GM21619 (cell line): ENCODE results near the gene HYAL1.
A peak's percentile ranks its signal among the peaks of the same experiment; 100 is the strongest.
"Not testable (repeated sequence)": the region's sequence is repeated elsewhere in the genome, so short reads cannot be mapped to it uniquely, and the experiment has no call there.

ENCODE experiments used
- ATAC-seq: cut with Tn5 transposase; IDR thresholded peaks from one replicate; pipeline ENCODE4 v1.9.1; 2021; ENCODE audit not compliant: unreplicated experiment

Gene HYAL1

GRCh38 chr3:50263478-50264382, 39.6 kb downstream of the HYAL1 start:
- no peak for ATAC-seq

- no peak for ATAC-seq
Measured at GRCh38 chr3:50262778-50263177, 40.6 kb downstream of the HYAL1 start.

DNA sequence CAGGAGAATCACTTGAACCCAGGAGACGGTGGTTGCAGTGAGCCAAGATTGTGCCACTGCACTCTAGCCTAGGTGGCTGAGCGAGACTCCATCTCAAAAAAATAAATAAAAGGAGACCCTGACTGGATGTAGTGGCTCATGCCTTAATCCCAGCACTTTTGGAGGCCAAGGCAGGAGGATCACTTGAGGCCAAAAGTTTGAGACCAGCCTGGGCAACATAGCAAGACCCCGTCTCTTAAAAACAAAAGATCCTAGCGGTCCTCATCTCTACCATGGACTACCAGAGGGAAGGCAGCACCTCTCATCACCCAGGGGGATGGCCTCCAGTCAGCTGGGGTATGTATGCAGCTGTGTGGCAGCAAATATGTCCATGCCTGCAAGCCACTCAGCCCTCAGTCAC, 41.2 kb downstream of the HYAL1 start:
- not testable (repeated sequence) for ATAC-seq

- no peak for ATAC-seq
Measured at GRCh38 chr3:50261505-50261904, 41.9 kb downstream of the HYAL1 start.

DNA sequence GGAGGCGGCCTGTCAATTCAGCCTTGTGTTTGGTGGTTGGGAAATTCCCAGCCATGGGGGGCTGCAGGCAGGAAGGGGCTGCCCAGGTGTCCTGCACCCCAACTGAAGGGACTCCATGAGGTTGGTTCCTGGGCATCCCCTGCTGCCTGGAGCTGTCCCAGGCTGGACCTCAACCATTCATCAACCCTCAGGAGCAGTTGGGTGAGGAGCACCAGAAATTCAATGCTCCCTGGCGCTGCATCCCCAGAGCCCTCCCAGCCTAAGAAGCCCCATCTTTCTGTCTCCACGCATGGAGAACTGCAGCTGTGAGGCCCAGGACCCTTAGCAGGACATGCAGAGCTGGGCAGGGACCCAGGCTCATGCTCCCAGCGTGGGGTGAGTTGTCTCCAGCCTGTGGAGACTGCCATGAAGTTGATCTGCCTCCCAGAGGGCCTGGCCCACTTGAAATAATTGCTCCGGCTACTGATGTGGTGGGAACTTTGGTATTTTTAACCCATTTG, 42.4 kb downstream of the HYAL1 start:
- ATAC-seq: no peak

DNA sequence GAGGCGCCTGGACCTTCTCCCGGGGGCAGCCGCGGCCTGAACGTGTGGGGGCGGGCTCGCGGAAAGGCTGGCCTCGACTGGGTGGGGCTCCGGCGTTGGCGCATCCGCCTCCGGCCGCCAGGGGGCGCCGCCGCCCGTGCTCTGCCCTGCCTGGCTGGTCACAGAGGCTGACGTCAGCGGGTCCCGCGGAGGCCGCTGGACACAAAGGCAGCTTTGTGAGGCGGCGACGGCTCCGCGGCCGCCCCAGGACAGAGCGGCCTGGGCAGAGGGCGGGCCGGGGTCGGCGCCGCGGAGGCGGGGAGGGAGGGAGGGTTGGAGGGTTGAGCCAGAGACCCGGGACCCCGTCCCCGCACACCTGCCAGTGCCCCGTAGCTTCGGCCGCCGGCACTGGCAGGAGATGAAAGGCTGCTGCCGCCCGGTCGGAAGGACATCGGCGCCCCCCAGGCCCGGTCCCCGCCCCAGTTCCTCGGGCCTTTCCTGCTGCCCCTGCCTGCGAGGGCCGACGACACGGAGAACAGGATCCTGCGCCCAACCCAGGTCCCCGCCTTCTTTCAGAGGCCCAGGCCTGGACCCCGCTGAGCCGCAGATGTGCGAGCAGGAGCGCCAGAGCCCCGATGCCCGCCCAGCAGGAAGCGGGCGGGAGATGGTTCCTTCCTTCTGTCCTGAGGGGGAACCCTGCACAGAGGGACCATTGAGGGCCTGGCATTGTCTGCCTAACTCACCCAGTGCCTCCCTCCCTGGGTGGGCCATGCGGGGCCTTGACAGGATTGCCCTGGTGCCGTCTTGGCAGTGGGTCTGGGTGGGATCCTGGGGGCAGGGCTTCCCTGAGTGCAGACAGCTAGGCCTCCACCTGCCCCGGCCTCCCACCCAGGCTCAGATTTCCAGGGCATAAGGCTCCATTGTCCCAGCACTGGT, 43.1 kb downstream of the HYAL1 start:
- ATAC-seq: peak; percentile 77

- peak; percentile 8 for ATAC-seq
Measured at GRCh38 chr3:50259432-50260026, 43.8 kb downstream of the HYAL1 start.

DNA sequence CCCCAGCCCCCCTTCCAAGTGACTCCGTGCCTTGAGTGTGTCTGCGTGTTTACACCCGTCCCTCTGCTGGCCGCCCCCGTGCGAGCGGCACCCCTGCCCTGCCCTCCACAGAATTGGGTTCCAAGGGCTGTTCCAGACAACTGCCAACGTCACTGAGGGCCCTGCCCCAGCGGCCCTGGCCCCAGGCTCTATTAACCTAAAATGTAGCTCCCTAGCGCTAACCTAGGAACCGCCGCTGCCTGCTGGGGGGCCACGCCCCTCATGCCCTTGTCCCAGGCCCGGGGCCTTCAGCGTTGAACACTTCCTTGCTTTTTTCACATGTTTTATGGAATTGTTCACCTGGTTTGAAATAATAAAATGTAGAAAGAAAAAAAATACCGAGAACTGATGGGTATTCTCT, 44.4 kb downstream of the HYAL1 start:
- no peak for ATAC-seq

DNA sequence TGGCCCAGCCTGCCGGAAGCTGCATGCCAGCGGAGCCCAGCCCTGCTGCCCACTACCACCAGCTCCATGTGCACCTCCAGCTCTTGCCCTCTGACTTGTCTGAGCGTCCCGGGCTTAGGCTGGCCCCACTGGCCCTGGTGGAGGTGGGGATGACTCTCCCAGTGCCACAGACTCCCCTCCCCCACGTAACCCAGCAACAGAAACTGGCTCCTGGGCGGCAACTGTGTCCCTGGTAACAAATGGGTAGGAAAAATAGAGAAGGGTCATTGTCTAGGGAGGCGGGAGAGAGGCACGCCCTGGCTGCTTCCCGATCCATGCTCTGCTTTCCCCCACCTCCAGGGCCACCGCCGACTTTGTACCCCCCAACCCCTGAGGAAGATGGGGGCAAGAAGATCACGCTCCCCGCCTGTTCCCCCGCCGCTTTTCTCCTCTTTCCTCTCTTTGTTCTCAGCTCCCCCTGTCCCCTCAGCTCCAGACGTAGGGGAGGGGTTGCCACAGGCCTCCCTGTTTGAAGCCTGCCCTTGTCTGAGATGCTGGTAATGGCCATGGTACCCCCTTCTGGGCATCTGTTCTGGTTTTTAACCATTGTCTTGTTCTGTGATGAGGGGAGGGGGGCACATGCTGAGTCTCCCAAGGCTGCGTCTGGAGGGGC, 45.2 kb downstream of the HYAL1 start:
- ATAC-seq: no peak

DNA sequence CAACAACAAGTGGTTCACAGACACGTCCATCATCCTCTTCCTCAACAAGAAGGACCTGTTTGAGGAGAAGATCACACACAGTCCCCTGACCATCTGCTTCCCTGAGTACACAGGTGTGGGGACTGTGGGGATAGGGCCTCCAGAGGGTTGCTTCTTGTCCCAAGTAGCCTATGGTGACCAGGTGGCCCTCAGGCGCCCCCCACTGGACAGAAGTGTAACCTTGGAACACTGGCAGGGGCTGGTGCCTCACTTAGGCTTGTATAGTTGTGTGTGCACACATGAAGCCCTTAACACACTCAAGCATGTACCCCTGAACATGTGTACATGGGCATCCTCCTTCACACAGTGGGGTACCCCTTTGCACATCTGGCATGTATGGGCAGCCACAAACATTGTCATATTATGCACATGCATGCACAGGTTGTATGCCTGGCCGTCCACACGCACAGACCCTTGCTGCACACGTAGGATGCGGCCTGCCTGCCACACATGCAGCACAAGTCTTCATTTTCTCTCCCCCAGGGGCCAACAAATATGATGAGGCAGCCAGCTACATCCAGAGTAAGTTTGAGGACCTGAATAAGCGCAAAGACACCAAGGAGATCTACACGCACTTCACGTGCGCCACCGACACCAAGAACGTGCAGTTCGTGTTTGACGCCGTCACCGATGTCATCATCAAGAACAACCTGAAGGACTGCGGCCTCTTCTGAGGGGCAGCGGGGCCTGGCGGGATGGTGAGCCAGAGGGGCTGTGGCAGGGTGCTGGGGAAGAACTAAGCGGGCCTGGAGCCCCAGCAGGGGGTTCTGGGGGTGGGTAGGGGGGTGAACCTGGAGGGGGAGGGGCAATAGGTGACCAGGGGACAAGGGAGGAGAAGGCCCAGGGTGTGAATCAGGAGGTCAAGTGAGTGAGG, 46.1 kb downstream of the HYAL1 start:
- no peak for ATAC-seq

- no peak for ATAC-seq
Measured at GRCh38 chr3:50255251-50255615, 48.1 kb downstream of the HYAL1 start.

DNA sequence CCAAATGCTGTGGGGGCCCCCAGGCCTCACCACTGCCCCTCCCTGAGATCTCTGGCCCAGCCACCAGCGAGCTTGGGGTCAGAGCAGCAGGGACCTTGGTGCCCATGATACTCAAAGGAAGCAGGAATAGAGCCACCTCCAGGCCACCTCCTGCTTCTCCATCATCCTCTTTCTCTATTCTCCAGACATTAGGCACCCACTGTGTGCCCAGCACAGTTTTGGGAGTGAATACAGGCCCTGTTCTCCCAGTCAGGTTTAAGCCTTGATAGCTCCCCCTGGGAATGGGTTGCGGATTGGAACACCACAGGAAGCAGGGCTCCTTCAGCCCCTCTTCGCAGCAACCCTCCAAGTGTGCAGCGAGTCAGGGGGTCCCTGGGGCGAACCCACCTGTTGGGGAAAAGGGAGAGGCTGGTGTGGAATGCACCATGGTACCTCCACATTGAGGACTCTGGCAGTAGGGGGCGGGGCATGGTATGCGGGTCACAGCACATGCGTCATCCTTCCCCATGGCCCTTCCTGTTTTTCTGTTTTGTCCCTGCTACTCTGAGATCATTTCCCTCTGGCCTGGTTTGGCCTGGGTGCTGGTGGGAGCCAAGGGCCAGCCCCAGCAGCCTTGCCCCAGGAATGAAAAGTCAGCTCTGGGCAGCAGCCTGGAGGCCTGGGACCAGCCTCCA, 48.7 kb downstream of the HYAL1 start:
- no peak for ATAC-seq

DNA sequence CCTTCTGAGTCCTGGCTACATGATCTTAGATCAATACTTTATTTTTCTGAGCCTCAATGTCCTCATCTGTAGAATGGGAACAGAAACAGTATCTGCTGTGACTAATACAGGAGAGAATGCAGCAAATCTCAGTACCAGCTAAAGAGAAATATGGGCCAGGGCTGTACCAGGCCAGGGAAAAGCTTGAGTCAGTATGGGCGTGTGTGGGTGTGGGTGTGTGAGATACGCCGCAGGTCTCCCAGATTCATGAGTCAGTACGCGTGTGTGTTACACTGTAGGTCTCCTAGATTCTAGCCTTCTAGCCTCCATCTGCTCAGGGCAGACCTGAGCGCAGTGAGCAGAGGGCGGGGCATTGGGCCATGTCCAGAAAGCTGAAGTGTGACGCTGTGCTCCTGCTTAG, 52.2 kb downstream of the HYAL1 start:
- ATAC-seq: no peak

DNA sequence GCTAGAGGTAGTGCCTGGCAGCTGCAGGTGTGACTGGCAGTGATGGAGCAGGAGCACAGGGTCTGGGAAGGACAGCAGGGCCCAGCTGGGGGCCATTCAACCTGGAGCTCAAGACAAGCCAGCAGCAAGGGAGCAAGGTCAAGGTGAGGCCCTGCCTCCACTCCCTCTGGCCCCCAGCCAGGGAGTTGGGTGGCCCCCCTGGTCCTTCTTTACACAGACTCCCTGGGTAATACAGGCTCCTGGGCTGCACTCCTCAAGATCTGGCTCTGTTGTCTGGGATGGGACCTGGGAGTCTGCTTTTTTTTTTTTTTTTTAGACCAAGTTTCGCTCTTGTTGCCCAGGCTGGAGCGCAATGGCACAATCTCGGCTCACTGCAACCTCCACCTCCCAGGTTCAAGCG, 52.9 kb downstream of the HYAL1 start:
- ATAC-seq: no peak
